CD4-positive, alpha-beta T cell treated with Interleukin-4 for 1 hour (primary cell): ENCODE measurements around the gene COL6A6.
"Not testable (repeated sequence)": the region's sequence is repeated elsewhere in the genome, so short reads cannot be mapped to it uniquely, and the experiment has no call there.

Experiments used
- DNase-seq, 2 donors: peaks; one replicate each; pipeline ENCODE4 v3.0.0-alpha.2; 2020 to 2022

Gene COL6A6

GRCh38 chr3:130533247-130533646 lies 16.3 kb downstream of the COL6A6 start:
- DNase-seq, result no peak

- DNase-seq, result no peak
These were observed 20.8 kb downstream of the COL6A6 start for GRCh38 chr3:130537673-130538304.

DNA sequence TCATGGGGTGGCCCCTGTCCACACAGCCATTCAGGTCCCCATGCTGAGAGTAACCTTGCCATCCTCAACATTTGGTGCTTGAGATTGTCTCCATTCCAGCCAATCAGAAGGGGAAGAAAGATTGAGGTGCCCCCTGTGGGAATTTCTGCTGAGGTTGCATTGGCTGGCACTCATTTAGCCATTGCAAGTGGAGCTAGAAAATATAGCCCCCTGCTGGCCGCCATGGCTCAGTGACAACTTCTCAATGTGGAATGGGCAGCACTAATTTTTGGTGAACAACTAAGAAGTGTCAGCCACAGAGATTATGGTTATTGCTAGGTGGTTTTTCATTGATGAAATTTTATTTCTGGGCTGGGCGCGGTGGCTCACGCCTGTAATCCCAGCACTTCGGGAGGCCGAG lies 22.0 kb downstream of the COL6A6 start:
- peak in 1 of 2 donors; percentile 31 for DNase-seq

- DNase-seq, result no peak
These were observed 26.3 kb downstream of the COL6A6 start for GRCh38 chr3:130543322-130543721.

DNA sequence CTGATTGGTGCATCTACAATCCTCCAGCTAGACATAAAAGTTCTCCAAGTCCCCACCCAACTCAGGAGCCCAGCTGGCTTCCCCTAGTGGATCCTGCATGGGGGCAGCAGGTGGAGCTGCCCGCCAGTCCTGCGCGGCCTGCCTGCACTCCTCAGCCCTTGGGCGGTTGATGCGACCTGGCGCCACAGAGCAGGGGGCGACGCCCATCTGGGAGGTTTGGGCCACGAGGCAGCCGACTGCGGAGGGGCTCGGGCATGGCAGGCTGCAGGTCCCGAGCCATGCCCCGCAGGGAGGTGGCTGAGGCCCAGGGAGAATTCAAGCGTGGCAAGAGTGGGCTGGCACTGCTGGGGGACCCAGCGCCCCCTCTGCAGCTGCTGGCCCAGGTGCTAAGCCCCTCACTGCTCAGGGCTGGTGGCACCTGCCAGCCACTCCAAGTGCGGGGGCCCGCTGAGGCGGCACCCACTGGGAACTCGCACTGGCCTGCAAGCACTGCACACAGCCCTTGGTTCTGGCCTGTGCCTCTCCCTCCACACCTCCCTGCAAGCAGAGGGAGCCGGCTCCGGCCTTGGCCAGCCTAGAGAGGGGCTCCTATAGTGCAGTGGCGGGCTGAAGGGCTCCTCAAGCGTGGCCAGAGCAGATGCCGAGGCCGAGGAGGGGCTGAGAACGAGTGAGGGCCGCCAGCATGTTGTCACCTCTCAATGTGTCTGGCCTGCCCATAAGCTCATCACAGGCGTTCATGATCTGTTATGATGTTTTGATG lies 30.1 kb downstream of the COL6A6 start:
- DNase-seq, result no peak

GRCh38 chr3:130547680-130548065 lies 30.7 kb downstream of the COL6A6 start:
- not testable (repeated sequence) for DNase-seq

DNA sequence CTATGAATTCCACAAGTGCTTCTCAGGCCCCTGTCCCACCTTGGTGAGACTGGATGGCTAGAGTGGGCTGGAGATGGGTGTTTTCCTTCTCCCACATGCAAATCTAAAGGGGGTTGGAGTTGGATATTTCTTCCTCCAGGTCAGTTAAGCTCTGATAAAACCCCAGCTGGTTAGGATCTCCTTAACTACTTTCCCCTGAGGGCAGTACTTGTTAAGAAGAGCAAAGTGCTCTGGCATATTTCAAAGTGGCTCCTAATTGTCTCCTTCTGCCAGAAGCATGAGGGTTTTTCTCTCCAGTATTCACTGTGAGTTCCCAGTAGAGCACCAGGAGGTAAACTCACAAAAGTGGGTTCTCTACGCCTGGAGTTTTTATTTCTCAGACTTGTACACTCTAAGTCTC lies 31.4 kb downstream of the COL6A6 start:
- DNase-seq, result no peak

GRCh38 chr3:130557336-130558035 lies 40.5 kb downstream of the COL6A6 start:
- DNase-seq, result no peak

- no peak for DNase-seq
These were observed 41.4 kb downstream of the COL6A6 start for GRCh38 chr3:130558366-130558765.

DNA sequence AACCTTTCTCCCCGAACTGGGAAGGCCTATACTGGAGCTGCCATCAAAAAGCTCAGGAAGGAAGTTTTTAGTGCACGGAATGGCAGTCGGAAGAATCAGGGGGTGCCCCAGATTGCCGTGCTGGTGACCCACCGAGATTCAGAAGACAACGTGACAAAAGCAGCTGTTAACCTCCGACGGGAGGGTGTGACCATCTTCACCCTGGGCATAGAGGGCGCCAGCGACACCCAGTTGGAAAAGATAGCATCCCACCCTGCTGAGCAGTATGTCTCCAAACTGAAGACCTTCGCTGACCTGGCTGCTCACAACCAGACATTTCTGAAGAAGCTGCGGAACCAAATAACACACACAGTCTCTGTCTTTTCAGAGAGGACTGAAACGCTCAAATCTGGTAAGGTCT lies 48.2 kb downstream of the COL6A6 start:
- no peak for DNase-seq
